Glomerular visceral epithelial cell (primary cell): Measurements from ENCODE around the gene SH2D2A.
"Not testable (repeated sequence)": the region's sequence is repeated elsewhere in the genome, so short reads cannot be mapped to it uniquely, and the experiment has no call there.

Source experiments
- DNase-seq: peaks from one replicate; pipeline ENCODE4 v3.0.0-alpha.2; 2016; ENCODE audit errors: extremely low spot score

The SH2D2A gene

GRCh38 chr1:156768610-156769295, 47.9 kb downstream of the SH2D2A start:
- DNase-seq = no peak

- DNase-seq = no peak
Observed at GRCh38 chr1:156767879-156768604, 48.6 kb downstream of the SH2D2A start.

- DNase-seq = peak; percentile 100
Observed at GRCh38 chr1:156767101-156767878, 49.4 kb downstream of the SH2D2A start, which contains the start of gene PRCC. PRCC (plus strand) TSS chr1:156767535; CDS start chr1:156767772, 237 bp downstream.

GRCh38 chr1:156766298-156767100, 50.1 kb downstream of the SH2D2A start:
- no peak for DNase-seq

- no peak for DNase-seq
Observed at GRCh38 chr1:156765666-156766065, 51.0 kb downstream of the SH2D2A start.

- not testable (repeated sequence) for DNase-seq
Observed at GRCh38 chr1:156765136-156765535, 51.5 kb downstream of the SH2D2A start.

GRCh38 chr1:156760796-156761104, 55.9 kb downstream of the SH2D2A start:
- no peak for DNase-seq

DNA sequence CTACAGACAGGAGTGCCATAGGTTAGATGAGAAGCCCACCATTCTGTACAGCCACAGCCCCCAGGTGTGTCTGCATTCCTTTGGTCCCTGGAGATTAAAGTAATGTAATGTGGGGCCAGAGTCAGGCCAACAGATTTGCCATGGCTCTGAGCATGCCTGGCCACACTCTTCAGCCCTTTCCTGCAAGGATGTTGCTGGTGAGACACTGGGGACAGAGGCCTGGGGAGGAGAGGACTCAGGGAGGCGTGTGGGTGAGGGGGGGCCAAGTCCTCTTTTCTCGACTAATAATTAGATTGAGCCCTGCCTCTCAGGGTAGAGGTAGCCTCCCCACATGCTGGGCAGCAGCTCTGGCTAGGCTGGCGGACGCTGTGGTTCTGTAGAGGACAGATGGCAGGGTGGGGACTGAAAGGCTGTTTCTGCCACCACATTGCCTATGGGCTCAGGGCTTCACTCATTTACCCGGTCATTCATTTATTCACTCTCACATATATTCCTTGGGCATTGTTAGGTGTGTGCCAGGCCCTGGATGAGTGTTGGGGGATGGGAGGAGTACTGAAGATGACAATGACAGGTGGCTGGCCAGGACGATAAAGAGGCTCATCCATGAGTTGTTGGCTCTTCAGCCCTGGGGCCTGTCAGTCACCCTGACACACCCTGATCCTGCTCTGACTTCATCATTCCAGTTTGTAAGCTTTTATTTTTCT, 56.4 kb downstream of the SH2D2A start:
- DNase-seq = no peak

- DNase-seq = not testable (repeated sequence)
Observed at GRCh38 chr1:156757572-156758253, 58.9 kb downstream of the SH2D2A start.

DNA sequence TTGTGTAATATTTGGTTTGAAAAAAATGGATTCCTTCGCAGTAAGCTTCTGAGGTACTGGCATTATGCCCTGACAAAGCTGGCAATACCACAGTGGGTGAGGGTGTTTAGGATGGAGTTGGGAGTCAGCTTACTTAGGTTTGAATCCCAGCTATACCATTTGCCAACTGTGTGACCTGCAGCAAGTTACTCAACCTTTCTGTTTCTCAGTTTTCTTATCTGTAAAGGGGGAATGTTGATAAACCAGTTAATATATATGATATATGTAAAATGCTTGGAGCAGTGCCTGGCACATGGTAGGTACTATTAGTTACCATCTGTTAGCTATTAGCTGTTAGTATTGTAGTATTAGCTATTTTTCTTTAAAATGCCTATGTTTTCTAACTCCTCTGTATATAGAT, 60.3 kb downstream of the SH2D2A start:
- no peak for DNase-seq
